ENCODE results near the gene FRMD5.

FRMD5 gene

DNA sequence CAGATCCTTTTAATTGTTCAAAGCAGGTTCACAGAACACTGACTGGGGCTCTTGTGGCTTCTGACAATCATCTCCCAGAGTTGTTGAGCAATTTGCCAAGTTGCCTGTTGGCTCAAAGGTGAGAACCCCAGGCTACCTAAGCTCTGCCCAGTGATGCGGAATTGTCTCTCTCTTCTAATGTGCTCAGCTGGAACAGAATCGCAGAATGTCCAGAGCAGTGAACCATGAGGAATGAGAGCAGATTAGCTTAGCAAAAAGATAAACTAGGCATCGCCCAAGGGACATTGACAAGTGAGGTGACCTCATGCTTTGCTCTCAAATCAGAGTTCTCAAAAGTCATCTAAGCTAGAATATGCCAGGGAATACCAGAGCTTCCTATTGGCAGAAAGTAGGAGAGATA lies 220.2 kb downstream of the FRMD5 start:
- no peak overlapping the region for H3K4me3 ChIP-seq (ENCODE audit: control insufficient read depth in 1 of 7, extremely low read depth in 1 of 7, insufficient read depth in 4 of 7, low read depth in 2 of 7, low read length in 6 of 7)
- no peaks in the 10 kb centered on the region for H3K36me3 ChIP-seq (ENCODE audit: control insufficient read depth in 4 of 4, insufficient read depth in 4 of 4, low read length in 3 of 4)
- ChIA-PET CTCF (no interaction called here), POLR2A (no interaction called here)
- H3K4me1 ChIP-seq (ENCODE audit: control extremely low read depth in 1 of 4, control insufficient read depth in 4 of 4, insufficient read depth in 4 of 4, low read length in 3 of 4): peaks cover 0 to 6% (median 2%) of the 10 kb centered on the region in 4 experiments
- no peak for DNase-seq
- no peak overlapping the region for H3K27ac ChIP-seq (ENCODE audit: insufficient read depth in 1 of 2, low read depth in 1 of 2, low read length in 2 of 2, poor library complexity in 1 of 2, severe bottlenecking in 2 of 2)
- H3K27me3 ChIP-seq (replicated peaks in 2 of 5; ENCODE audit: control insufficient read depth in 4 of 5, insufficient read depth in 5 of 5, low read length in 4 of 5): no peaks in the 10 kb centered on the region
- H3K9me3 ChIP-seq (ENCODE audit: control extremely low read depth in 1 of 5, control insufficient read depth in 4 of 5, insufficient read depth in 2 of 5, low read depth in 1 of 5, low read length in 4 of 5): peaks cover 0 to 7% (median 0%) of the 10 kb centered on the region in 5 experiments
- WGBS (ENCODE audit: insufficient coverage): 91% methylated on average over 3 of the region's 3 CpGs

DNA sequence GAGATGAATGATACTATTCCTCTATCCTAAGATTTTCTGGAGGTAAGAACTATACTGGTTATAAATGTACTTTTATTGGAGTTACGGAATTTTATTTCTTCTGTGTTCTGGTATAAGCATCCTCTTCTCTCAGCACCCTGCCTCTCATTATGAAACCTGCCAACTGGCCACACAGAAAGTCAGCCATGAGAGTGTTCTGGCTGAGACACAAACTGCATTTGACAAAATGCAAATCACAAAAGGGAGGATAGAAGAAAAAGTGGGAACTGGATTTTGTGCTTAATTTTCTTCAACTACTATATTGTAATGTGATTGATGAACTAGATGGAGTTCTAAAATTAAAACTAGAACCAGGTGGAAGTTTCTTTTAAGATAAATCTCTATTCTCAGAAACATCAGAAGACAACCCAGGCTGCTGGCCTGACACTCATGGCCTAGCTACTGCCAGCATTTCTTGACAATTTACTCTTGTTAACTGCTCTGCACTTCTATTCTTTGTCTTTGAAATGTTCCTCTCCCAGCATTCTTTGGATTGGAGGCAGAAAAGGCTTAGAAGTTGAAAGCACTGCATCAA lies 225.2 kb downstream of the FRMD5 start:
- Histone ChIP-seq H3K27me3 (replicated peaks in 2 of 5; ENCODE audit: control insufficient read depth in 4 of 5, insufficient read depth in 5 of 5, low read length in 4 of 5) (no peaks in the 10 kb centered on the region), H3K9me3 (ENCODE audit: control extremely low read depth in 1 of 5, control insufficient read depth in 4 of 5, insufficient read depth in 2 of 5, low read depth in 1 of 5, low read length in 4 of 5) (no peaks in the 10 kb centered on the region), H3K27ac (ENCODE audit: insufficient read depth in 1 of 2, low read depth in 1 of 2, low read length in 2 of 2, poor library complexity in 1 of 2, severe bottlenecking in 2 of 2) (no peak overlapping the region), H3K4me3 (ENCODE audit: control insufficient read depth in 1 of 7, extremely low read depth in 1 of 7, insufficient read depth in 4 of 7, low read depth in 2 of 7, low read length in 6 of 7) (no peak overlapping the region), H3K36me3 (ENCODE audit: control insufficient read depth in 4 of 4, insufficient read depth in 4 of 4, low read length in 3 of 4) (no peaks in the 10 kb centered on the region), H3K4me1 (ENCODE audit: control extremely low read depth in 1 of 4, control insufficient read depth in 4 of 4, insufficient read depth in 4 of 4, low read length in 3 of 4) (no peaks in the 10 kb centered on the region)
- ChIA-PET CTCF (no interaction called here), POLR2A (no interaction called here)
- DNase-seq: no peak
- no CpG with 5 or more reads among the region's 1 CpG for WGBS (ENCODE audit: insufficient coverage)

DNA sequence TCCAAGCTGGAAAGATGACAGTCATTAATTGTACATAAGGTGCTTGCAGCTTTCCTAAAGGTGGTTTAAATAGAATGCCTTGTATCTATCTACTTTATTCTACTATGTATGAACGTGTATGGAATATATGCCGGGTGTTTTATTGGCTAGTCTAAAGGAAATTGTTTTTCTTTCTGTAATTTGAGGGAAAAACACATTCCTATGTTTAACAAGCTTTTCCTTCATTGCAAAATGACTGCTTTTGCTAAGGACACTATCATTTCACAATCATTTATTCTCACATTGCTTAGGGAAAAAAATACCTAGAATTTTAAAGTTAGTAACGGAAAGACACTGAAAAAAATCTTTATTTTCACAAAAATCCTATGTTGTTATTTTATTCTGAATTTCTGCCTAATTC lies 226.5 kb downstream of the FRMD5 start:
- ChIA-PET CTCF (interaction anchor here (0.6 kb wide), 1 partner anchor 51 kb away, joined by 3 read pairs; no protein-coding TSS in a partner anchor), POLR2A (no interaction called here)
- no CpG with 5 or more reads among the region's 3 CpGs for WGBS (ENCODE audit: insufficient coverage)

DNA sequence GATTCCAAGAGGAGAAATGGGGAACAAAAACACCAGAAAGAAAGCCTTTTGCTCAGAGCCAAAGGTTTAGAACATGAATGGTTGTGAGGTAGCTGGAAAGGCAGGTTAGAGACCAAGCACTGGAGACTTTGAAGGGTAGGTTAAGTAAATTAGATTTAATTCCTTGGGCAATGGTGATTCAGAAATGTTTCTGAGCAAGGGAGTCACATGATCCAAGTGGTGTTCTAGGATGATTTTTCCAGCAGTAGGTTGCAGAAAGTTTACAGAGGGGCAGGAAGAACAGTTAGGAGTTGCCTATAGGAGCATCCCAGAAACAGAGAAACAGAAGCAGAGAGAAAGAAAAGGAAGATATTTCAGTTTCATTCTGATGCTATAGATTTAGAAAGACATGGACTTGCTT lies 228.4 kb downstream of the FRMD5 start:
- Histone ChIP-seq H3K27ac (ENCODE audit: insufficient read depth in 1 of 2, low read depth in 1 of 2, low read length in 2 of 2, poor library complexity in 1 of 2, severe bottlenecking in 2 of 2) (no peak overlapping the region), H3K27me3 (replicated peaks in 2 of 5; ENCODE audit: control insufficient read depth in 4 of 5, insufficient read depth in 5 of 5, low read length in 4 of 5) (no peaks in the 10 kb centered on the region), H3K36me3 (ENCODE audit: control insufficient read depth in 4 of 4, insufficient read depth in 4 of 4, low read length in 3 of 4) (no peaks in the 10 kb centered on the region), H3K4me1 (ENCODE audit: control extremely low read depth in 1 of 4, control insufficient read depth in 4 of 4, insufficient read depth in 4 of 4, low read length in 3 of 4) (no peaks in the 10 kb centered on the region), H3K9me3 (ENCODE audit: control extremely low read depth in 1 of 5, control insufficient read depth in 4 of 5, insufficient read depth in 2 of 5, low read depth in 1 of 5, low read length in 4 of 5) (no peaks in the 10 kb centered on the region), H3K4me3 (ENCODE audit: control insufficient read depth in 1 of 7, extremely low read depth in 1 of 7, insufficient read depth in 4 of 7, low read depth in 2 of 7, low read length in 6 of 7) (no peak overlapping the region)
- ChIA-PET CTCF (no interaction called here), POLR2A (no interaction called here)
- DNase-seq: no peak

More for the DNA sequence above, 226.5 kb downstream of the FRMD5 start:
- Histone ChIP-seq H3K4me1 (ENCODE audit: control extremely low read depth in 1 of 4, control insufficient read depth in 4 of 4, insufficient read depth in 4 of 4, low read length in 3 of 4) (no peaks in the 10 kb centered on the region), H3K27ac (ENCODE audit: insufficient read depth in 1 of 2, low read depth in 1 of 2, low read length in 2 of 2, poor library complexity in 1 of 2, severe bottlenecking in 2 of 2) (no peak overlapping the region), H3K27me3 (replicated peaks in 2 of 5; ENCODE audit: control insufficient read depth in 4 of 5, insufficient read depth in 5 of 5, low read length in 4 of 5) (no peaks in the 10 kb centered on the region), H3K36me3 (ENCODE audit: control insufficient read depth in 4 of 4, insufficient read depth in 4 of 4, low read length in 3 of 4) (no peaks in the 10 kb centered on the region), H3K9me3 (ENCODE audit: control extremely low read depth in 1 of 5, control insufficient read depth in 4 of 5, insufficient read depth in 2 of 5, low read depth in 1 of 5, low read length in 4 of 5) (no peaks in the 10 kb centered on the region), H3K4me3 (ENCODE audit: control insufficient read depth in 1 of 7, extremely low read depth in 1 of 7, insufficient read depth in 4 of 7, low read depth in 2 of 7, low read length in 6 of 7) (no peak overlapping the region)
- DNase-seq: no peak

DNA sequence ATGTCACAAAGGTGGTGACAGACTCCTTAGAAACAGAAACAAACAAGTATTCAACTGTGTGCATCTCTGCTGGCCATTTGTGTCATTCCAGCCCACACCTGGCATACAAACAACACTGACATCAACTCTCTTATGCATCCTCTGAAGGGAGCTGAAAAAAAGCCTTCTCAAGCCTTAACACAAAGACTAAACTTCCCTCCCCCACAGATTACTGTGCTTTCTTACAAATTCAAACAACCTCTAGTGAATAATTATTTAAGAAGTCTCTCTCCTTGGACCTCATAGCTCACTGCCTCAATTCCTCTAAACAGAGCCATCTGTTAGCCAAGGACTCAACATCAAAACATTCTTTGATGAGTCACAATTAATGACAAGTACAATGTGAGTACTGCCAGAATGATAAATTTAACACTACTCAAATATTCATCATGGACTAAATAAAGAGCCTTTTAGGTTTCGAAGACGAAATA lies 236.2 kb downstream of the FRMD5 start:
- no peak overlapping the region for H3K4me3 ChIP-seq (ENCODE audit: control insufficient read depth in 1 of 7, extremely low read depth in 1 of 7, insufficient read depth in 4 of 7, low read depth in 2 of 7, low read length in 6 of 7)
- ChIA-PET POLR2A (interaction anchor here (0.8 kb wide), 1 partner anchor 15 kb away, joined by 3 read pairs; no protein-coding TSS in a partner anchor), CTCF (interaction anchor here (0.6 kb wide), 1 partner anchor 22 kb away, joined by 3 read pairs; no protein-coding TSS in a partner anchor)
- H3K27ac ChIP-seq (ENCODE audit: insufficient read depth in 1 of 2, low read depth in 1 of 2, low read length in 2 of 2, poor library complexity in 1 of 2, severe bottlenecking in 2 of 2): no peak overlapping the region
- no peaks in the 10 kb centered on the region for H3K36me3 ChIP-seq (ENCODE audit: control insufficient read depth in 4 of 4, insufficient read depth in 4 of 4, low read length in 3 of 4)
- no peaks in the 10 kb centered on the region for H3K4me1 ChIP-seq (ENCODE audit: control extremely low read depth in 1 of 4, control insufficient read depth in 4 of 4, insufficient read depth in 4 of 4, low read length in 3 of 4)
- H3K9me3 ChIP-seq (ENCODE audit: control extremely low read depth in 1 of 5, control insufficient read depth in 4 of 5, insufficient read depth in 2 of 5, low read depth in 1 of 5, low read length in 4 of 5): no peaks in the 10 kb centered on the region
- no peak for DNase-seq
- no CpG with 5 or more reads among the region's 2 CpGs for WGBS (ENCODE audit: insufficient coverage)
- H3K27me3 ChIP-seq (replicated peaks in 2 of 5; ENCODE audit: control insufficient read depth in 4 of 5, insufficient read depth in 5 of 5, low read length in 4 of 5): peaks cover 0 to 5% (median 0%) of the 10 kb centered on the region in 5 experiments

DNA sequence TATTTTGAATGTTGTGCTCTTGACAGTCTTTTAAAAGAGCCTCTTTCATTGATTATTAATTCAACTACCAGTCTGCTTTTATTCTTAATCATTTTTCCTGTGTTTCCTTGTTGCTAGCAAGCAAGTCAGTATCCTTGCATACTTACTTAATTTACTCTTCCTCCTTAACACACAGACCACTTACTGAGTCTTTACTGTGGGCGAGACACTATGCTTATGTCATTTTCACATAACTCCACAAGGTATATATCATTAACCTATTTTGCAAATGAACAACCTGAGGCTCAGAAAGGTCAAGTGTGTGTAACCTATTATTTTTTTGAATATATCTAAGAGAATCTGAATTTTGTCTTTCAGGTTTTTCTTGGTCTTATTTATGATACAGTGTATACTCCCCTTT lies 237.3 kb downstream of the FRMD5 start:
- DNase-seq: no peak
- ChIA-PET CTCF (no interaction called here), POLR2A (interaction anchor here (0.7 kb wide), 1 partner anchor 81 kb away, joined by 3 read pairs; no protein-coding TSS in a partner anchor)

DNA sequence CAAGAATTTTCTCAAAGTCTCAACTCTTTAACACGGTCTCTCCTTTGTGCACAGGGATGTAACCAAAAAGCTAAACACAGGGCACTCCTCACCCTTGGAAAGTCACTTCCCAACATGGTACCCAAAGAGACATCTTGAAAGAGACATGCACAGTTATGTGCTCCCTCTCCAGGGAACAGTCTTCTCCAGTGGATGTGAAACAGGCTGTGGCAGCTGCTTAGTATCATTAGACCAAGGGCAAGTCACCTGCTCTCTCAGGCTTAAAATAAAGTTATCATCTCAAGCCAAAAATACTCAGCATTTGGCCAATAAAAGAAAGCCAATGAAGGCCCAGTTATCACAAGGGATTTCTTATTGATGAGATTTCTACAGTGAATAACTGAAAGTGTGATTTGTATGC lies 239.9 kb downstream of the FRMD5 start:
- WGBS (ENCODE audit: insufficient coverage): 85% methylated on average over 1 of the region's 1 CpG
- Histone ChIP-seq H3K27me3 (replicated peaks in 2 of 5; ENCODE audit: control insufficient read depth in 4 of 5, insufficient read depth in 5 of 5, low read length in 4 of 5) (peaks cover 0 to 12% (median 0%) of the 10 kb centered on the region in 5 experiments), H3K9me3 (ENCODE audit: control extremely low read depth in 1 of 5, control insufficient read depth in 4 of 5, insufficient read depth in 2 of 5, low read depth in 1 of 5, low read length in 4 of 5) (no peaks in the 10 kb centered on the region), H3K36me3 (ENCODE audit: control insufficient read depth in 4 of 4, insufficient read depth in 4 of 4, low read length in 3 of 4) (no peaks in the 10 kb centered on the region), H3K4me3 (ENCODE audit: control insufficient read depth in 1 of 7, extremely low read depth in 1 of 7, insufficient read depth in 4 of 7, low read depth in 2 of 7, low read length in 6 of 7) (no peak overlapping the region), H3K27ac (ENCODE audit: insufficient read depth in 1 of 2, low read depth in 1 of 2, low read length in 2 of 2, poor library complexity in 1 of 2, severe bottlenecking in 2 of 2) (no peak overlapping the region), H3K4me1 (ENCODE audit: control extremely low read depth in 1 of 4, control insufficient read depth in 4 of 4, insufficient read depth in 4 of 4, low read length in 3 of 4) (no peaks in the 10 kb centered on the region)
- CTCF ChIA-PET: no interaction called here
- DNase-seq: no peak
- POLR2A ChIA-PET: no interaction called here

More for the DNA sequence above, 237.3 kb downstream of the FRMD5 start:
- Histone ChIP-seq H3K27me3 (replicated peaks in 2 of 5; ENCODE audit: control insufficient read depth in 4 of 5, insufficient read depth in 5 of 5, low read length in 4 of 5) (peaks cover 0 to 10% (median 0%) of the 10 kb centered on the region in 5 experiments), H3K4me1 (ENCODE audit: control extremely low read depth in 1 of 4, control insufficient read depth in 4 of 4, insufficient read depth in 4 of 4, low read length in 3 of 4) (no peaks in the 10 kb centered on the region), H3K9me3 (ENCODE audit: control extremely low read depth in 1 of 5, control insufficient read depth in 4 of 5, insufficient read depth in 2 of 5, low read depth in 1 of 5, low read length in 4 of 5) (no peaks in the 10 kb centered on the region), H3K27ac (ENCODE audit: insufficient read depth in 1 of 2, low read depth in 1 of 2, low read length in 2 of 2, poor library complexity in 1 of 2, severe bottlenecking in 2 of 2) (no peak overlapping the region), H3K36me3 (ENCODE audit: control insufficient read depth in 4 of 4, insufficient read depth in 4 of 4, low read length in 3 of 4) (no peaks in the 10 kb centered on the region), H3K4me3 (ENCODE audit: control insufficient read depth in 1 of 7, extremely low read depth in 1 of 7, insufficient read depth in 4 of 7, low read depth in 2 of 7, low read length in 6 of 7) (no peak overlapping the region)
- no CpG with 5 or more reads among the region's 1 CpG for WGBS (ENCODE audit: insufficient coverage)
